Measurements from ENCODE around the gene KRT12.
"Not testable (repeated sequence)": the region's sequence is repeated elsewhere in the genome, so short reads cannot be mapped to it uniquely, and the experiment has no call there.

KRT12 gene

DNA sequence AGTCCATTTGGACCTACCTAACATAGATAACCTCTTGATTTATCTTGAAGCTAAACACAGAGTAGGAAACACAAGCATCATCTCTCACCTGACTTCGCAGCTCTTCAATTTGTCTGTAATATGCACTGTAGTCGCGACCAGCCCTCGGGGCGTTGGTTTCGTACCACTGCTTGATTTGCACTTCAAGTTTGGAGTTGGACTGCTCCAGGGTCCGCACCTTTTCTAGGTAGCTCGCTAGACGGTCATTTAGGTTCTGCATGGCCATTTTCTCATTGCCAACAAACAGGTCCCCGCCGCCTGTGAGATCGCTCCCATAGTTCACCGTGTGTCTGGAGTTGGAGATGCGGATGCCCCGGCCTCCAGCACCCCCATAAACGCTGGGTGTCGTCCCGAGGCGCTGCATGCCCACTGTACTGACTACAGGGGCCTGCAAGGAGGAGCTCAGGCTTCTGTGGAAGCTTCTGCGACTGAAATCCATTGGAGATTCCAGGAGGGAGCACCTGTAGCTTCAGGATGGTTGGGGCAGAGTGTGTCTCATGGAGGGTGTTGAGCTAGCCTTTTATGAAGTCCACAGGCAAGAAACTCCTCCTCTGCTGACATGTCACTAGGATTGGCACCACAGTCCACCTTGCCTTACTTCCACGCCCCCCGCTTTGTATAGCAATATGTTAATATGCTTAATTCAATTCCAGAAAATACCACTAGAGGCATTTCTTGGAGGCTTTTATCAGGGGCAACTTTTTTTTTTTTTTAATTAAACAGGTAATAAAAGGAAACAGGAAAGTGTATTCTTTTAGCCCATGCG, 17.9 kb upstream of the KRT12 start, which contains the start of gene KRT20:
Gene KRT20 (minus strand): TSS at position 535 of the 805 bp plus-strand sequence. CDS start 57 bp downstream, at position 478.
- DNase-seq (ENCODE audit: insufficient read length, low spot score) = no peak
- FAIRE-seq = no peak

GRCh38 chr17:40883626-40884334, 16.8 kb upstream of the KRT12 start:
- no peak for FAIRE-seq
- DNase-seq (ENCODE audit: insufficient read length, low spot score) = no peak

- no peak for DNase-seq (ENCODE audit: insufficient read length, low spot score)
- no peak for FAIRE-seq
Observed at GRCh38 chr17:40883031-40883430, 16.0 kb upstream of the KRT12 start.

GRCh38 chr17:40879026-40879425, 12.0 kb upstream of the KRT12 start:
- FAIRE-seq = no peak
- DNase-seq (ENCODE audit: insufficient read length, low spot score) = no peak

GRCh38 chr17:40878044-40878443, 11.0 kb upstream of the KRT12 start:
- no peak for FAIRE-seq
- DNase-seq (ENCODE audit: insufficient read length, low spot score) = no peak

GRCh38 chr17:40873801-40874200, 6.8 kb upstream of the KRT12 start:
- DNase-seq (ENCODE audit: insufficient read length, low spot score) (no peak), FAIRE-seq (no peak)

DNA sequence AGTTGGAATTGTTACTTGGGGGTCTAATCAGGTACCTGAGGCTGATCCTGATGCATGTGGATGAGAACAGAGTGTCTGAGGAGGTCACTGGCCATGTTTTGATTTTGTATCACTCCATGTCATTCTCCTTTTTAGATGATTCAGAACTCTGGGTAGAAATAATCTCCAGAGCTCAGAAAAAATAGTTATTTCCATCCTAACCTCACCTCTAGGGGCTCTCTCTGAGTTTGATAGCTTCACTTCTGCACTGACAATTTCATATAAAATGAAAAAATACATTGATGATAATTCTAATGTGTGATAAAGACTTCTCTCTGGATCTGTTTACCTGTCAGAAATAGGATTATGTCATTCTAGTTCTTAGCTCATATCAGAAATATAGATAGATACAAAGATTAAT, 6.2 kb upstream of the KRT12 start:
- DNase-seq (ENCODE audit: insufficient read length, low spot score) (no peak), FAIRE-seq (no peak)

- DNase-seq (ENCODE audit: insufficient read length, low spot score) (no peak), FAIRE-seq (no peak)
Observed at GRCh38 chr17:40872416-40872815, 5.4 kb upstream of the KRT12 start.

GRCh38 chr17:40871316-40871715, 4.3 kb upstream of the KRT12 start:
- FAIRE-seq = no peak

GRCh38 chr17:40870136-40870535, 3.1 kb upstream of the KRT12 start:
- no peak for DNase-seq (ENCODE audit: insufficient read length, low spot score)
- peak; percentile 79 for FAIRE-seq

More at GRCh38 chr17:40871316-40871715, 4.3 kb upstream of the KRT12 start:
- DNase-seq (ENCODE audit: insufficient read length, low spot score) = no peak

DNA sequence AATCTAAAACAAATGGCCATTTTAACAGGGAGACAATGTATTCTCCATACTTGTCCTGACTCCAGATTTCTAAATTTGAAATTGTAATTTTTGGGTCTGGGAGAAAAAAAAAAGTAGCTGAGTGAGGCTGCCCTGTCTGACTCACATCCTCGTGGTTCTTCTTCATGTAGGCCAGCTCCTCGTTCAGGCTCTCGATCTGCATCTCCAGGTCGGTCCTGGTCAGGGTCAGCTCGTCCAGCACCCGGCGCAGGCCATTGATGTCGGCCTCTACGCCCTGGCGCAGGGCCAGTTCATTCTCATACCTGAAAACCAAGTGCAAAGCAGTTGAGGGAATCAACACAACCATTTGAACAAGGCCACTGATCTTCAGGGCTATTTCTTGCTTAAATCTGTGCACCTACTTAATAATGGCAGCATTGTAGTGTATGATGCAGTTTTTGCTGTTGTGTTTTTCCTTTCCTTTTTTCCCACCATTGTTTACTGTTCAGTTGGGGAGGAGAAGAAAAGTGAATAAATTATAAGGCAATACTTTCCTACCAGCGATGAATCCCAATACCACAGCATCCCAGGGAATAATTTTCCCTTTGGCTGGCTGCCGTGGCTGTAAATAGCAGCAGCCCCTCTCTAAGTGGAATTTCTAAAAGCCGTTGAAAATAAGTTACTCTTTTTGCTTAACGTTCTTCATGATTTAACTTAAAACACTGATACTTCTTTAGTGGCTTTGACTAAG, 2.2 kb downstream of the KRT12 start:
- DNase-seq (ENCODE audit: insufficient read length, low spot score) (no peak), FAIRE-seq (peak; percentile 13)

DNA sequence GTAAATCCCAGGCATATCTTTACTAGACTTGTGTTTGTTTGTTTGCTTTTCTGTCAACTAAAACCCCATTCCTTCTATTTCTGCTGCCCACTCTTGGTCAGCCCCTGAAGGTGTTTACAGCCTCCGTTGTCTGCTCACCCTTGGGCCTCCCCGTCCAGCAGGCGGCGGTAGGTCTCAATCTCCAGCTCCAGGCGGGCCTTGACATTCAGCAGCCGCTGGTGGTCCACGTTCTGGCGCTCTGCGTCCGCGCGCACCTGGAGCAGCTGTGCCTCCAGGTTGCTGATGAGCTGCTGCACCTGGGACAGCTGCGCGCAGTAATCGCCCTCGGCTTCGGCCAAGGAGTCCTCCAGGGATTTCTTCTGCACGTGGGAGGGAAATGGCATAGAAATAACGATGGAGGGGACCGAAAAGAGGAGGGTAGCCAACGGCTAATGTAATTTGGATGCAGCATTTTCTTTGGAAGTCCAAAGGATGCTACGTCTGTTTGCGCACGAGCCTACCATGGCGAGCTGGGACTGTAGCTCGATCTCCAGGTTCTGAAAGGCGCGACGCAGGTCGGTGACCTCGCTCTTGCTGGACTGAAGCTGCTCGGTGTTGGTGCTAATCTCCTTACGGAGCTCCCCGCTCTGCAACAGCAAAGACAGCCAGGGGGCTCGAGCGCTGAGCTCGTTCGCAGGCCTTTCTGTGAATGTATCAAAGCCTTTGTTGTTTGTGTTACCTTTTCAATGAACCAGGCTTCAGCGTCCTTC, 3.9 kb downstream of the KRT12 start:
- no peak for DNase-seq (ENCODE audit: insufficient read length, low spot score)
- FAIRE-seq = peak; percentile 16

- DNase-seq (ENCODE audit: insufficient read length, low spot score) (no peak), FAIRE-seq (no peak)
Observed at GRCh38 chr17:40859536-40859935, 7.5 kb downstream of the KRT12 start.

GRCh38 chr17:40858667-40859066, 8.4 kb downstream of the KRT12 start:
- not testable (repeated sequence) for FAIRE-seq; DNase-seq (ENCODE audit: insufficient read length, low spot score)

DNA sequence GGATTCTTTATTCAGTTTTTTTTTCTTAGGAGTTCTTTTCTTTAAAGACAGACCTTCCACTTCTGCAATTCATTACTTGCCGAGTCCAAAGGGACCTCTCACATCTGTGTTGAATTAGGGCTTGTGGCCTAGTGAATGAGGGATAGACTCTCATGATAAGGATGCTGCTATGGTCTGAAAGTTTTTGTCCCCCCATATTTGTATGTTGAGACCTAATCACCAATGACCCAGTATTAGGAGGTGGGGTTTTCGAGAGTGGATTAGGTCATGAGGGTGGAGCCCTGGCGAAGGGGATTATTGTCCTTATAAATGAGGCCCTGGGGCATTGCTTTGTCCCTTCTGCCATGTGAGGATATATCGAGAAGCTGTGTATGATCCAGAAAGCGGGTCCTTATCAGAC, 9.5 kb downstream of the KRT12 start:
- DNase-seq (ENCODE audit: insufficient read length, low spot score) = no peak
- FAIRE-seq = no peak

- DNase-seq (ENCODE audit: insufficient read length, low spot score) = peak; percentile 87
- FAIRE-seq = peak; percentile 80
Observed at GRCh38 chr17:40854175-40854814, 12.7 kb downstream of the KRT12 start.

- DNase-seq (ENCODE audit: insufficient read length, low spot score) (no peak), FAIRE-seq (no peak)
Observed at GRCh38 chr17:40852364-40852763, 14.7 kb downstream of the KRT12 start.

DNA sequence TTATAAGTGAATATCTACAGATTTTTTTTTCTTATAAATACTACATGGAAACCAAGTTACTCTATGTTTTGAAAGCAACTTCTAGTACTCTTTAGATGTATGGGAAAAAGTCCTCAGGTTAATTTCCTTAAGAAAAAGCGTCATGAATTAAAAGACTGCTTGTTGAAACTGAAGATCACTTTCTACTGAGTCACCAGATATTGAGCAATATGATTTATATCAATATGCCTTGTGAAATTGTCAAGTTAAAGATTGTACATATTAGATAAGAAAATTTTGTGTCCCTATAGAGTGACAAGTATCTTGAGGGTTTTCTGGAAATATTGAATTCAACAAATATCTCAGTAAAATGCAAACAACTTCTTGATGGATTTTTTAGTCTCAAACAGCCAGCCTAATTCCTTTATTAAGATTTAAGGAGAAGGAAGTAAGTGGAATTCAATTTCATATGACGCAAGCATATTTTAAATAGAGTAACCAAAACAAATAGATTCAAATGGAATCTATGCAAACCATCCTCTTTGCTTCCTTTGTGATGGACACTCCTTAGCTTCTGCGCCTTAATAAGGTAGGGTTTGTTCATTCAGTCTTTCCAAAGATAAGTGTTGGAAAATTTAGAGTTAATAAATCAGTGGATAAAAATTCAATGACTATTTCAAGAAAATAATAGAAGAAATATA, 16.6 kb downstream of the KRT12 start:
- no peak for FAIRE-seq
- no peak for DNase-seq (ENCODE audit: insufficient read length, low spot score)

- FAIRE-seq = peak; percentile 46
- no peak for DNase-seq (ENCODE audit: insufficient read length, low spot score)
Observed at GRCh38 chr17:40849723-40850122, 17.3 kb downstream of the KRT12 start.
